ENCODE data around the gene CD226.

GRCh38 chr18:69894467-69894866 is 53.2 kb downstream of the CD226 start:
- no peak for TF ChIP-seq EP300 (IDR thresholded peaks at IDR 0.05)
- TF ChIP-seq, protein P1, sequence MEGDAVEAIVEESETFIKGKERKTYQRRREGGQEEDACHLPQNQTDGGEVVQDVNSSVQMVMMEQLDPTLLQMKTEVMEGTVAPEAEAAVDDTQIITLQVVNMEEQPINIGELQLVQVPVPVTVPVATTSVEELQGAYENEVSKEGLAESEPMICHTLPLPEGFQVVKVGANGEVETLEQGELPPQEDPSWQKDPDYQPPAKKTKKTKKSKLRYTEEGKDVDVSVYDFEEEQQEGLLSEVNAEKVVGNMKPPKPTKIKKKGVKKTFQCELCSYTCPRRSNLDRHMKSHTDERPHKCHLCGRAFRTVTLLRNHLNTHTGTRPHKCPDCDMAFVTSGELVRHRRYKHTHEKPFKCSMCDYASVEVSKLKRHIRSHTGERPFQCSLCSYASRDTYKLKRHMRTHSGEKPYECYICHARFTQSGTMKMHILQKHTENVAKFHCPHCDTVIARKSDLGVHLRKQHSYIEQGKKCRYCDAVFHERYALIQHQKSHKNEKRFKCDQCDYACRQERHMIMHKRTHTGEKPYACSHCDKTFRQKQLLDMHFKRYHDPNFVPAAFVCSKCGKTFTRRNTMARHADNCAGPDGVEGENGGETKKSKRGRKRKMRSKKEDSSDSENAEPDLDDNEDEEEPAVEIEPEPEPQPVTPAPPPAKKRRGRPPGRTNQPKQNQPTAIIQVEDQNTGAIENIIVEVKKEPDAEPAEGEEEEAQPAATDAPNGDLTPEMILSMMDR (IDR thresholded peaks at IDR 0.05) = no peak

Measured in esophagus muscularis mucosa (tissue), 3 donors.